ENCODE data around the gene SS18. TPM values are rescaled to one million over a fixed set of nuclear protein-coding genes. Genes with fewer than 3 reads are reported as not detected.

The SS18 gene, protein sequence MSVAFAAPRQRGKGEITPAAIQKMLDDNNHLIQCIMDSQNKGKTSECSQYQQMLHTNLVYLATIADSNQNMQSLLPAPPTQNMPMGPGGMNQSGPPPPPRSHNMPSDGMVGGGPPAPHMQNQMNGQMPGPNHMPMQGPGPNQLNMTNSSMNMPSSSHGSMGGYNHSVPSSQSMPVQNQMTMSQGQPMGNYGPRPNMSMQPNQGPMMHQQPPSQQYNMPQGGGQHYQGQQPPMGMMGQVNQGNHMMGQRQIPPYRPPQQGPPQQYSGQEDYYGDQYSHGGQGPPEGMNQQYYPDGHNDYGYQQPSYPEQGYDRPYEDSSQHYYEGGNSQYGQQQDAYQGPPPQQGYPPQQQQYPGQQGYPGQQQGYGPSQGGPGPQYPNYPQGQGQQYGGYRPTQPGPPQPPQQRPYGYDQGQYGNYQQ
- total RNA-seq: 95.9 and 111 TPM in 2 replicates
- 43.4 and 44.7 TPM in 2 replicates for polyA plus RNA-seq

DNA sequence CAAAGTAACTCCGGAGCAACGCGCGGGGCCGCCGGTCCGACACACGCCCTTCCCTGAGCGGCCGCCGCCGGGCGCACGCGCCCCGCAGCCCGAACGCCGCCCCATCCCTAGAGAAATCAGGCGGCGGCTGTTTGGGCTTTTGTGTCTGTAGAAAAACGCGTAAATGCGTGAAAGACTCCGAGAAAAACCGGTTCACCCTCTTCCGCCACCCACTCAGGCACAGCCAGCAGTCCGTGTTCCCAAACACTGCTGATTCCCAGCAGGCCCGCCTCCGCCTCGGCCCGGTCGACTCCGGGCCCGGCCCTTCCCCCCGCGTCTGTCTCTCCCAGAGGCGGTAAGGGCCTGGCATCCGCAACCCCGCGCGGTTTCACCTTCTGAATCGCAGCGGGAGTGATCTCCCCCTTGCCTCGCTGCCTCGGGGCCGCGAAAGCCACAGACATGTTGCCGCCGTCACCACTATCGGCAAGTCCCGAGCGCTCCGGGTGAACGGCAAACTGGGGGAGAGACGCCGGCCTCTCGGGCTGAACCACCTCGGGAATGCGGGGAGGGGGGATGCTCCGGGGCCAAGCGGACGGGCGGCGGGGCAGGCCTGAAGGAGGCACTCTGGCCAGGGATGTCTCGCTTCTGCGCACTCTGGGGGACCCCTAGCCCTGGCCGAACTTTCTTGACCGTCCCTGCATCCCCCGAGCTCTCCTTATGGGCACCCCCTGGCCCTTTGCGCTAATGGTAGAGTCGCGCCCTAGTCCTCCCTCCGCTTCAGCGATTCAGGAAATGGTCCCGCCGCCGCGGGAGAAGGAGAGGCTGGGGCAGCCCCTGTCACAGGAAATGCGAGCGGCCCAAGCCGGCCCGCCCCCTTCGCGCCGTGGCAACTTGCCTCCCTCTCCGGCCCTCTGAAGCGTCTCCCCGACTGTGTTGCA, at the start of gene SS18:
Gene SS18 (minus strand): TSS at position 484 of the 917 bp plus-strand sequence. CDS start 44 bp downstream, at position 440.
- peak within 1 kb of the TSS; percentile 100 for H3K27ac ChIP-seq
- no peaks in the 10 kb centered on the region for H3K9me2 ChIP-seq (replicated peaks; ENCODE audit: insufficient read depth)
- no peaks in the 10 kb centered on the region for H3K36me3 ChIP-seq (replicated peaks; ENCODE audit: insufficient read depth, low read depth)
- H4K20me1 ChIP-seq (ENCODE audit: insufficient read depth, poor library complexity, severe bottlenecking): peaks cover 44% of the 10 kb centered on the region
- peaks cover 43% of the 10 kb centered on the region for H3K79me2 ChIP-seq
- no peaks in the 10 kb centered on the region for H3K27me3 ChIP-seq
- no peaks in the 10 kb centered on the region for H3K9me3 ChIP-seq (ENCODE audit: low read depth)
- H3K4me3 ChIP-seq: peak within 1 kb of the TSS; percentile 95
- TF ChIP-seq CTCF (IDR thresholded peaks at IDR 0.05; ENCODE audit: poor library complexity) (peak; percentile 2), EZH2 (IDR thresholded peaks at IDR 0.05; ENCODE audit: borderline replicate concordance) (no peak)
- H3K4me1 ChIP-seq (ENCODE audit: insufficient read depth): peaks cover 14% of the 10 kb centered on the region
- 2% methylated on average over 83 of the region's 89 CpGs for WGBS (ENCODE audit: low lambda C conversion rate, missing lambda C conversion rate)
- H2AFZ ChIP-seq: peak within 1 kb of the TSS; percentile 66
- H3K4me2 ChIP-seq: peak within 1 kb of the TSS; percentile 77
- peak; percentile 96 for DNase-seq (ENCODE audit: low spot score)

- Histone ChIP-seq H3K27me3 (no peaks in the 10 kb centered on the region), H3K36me3 (replicated peaks; ENCODE audit: insufficient read depth, low read depth) (no peaks in the 10 kb centered on the region), H3K4me3 (no peak overlapping the region), H3K4me2 (no peak overlapping the region), H4K20me1 (ENCODE audit: insufficient read depth, poor library complexity, severe bottlenecking) (no peaks in the 10 kb centered on the region), H3K9me2 (replicated peaks; ENCODE audit: insufficient read depth) (no peaks in the 10 kb centered on the region), H2AFZ (no peak overlapping the region), H3K4me1 (ENCODE audit: insufficient read depth) (no peaks in the 10 kb centered on the region), H3K27ac (no peak overlapping the region), H3K79me2 (no peaks in the 10 kb centered on the region), H3K9me3 (ENCODE audit: low read depth) (no peaks in the 10 kb centered on the region)
- DNase-seq (ENCODE audit: low spot score): no peak
- 66% methylated on average over 1 of the region's 1 CpG for WGBS (ENCODE audit: low lambda C conversion rate, missing lambda C conversion rate)
- no peak for TF ChIP-seq CTCF (IDR thresholded peaks at IDR 0.05; ENCODE audit: poor library complexity)
- TF ChIP-seq EZH2phosphoT487 (IDR thresholded peaks at IDR 0.05; ENCODE audit: low read depth, severe bottlenecking, unreplicated experiment): no peak
- TF ChIP-seq EZH2 (IDR thresholded peaks at IDR 0.05; ENCODE audit: borderline replicate concordance): no peak
Measured at GRCh38 chr18:26135548-26135947, 45.1 kb upstream of the SS18 start.

- H3K36me3 ChIP-seq (replicated peaks; ENCODE audit: insufficient read depth, low read depth): no peaks in the 10 kb centered on the region
- no peaks in the 10 kb centered on the region for H3K4me1 ChIP-seq (ENCODE audit: insufficient read depth)
- H3K27me3 ChIP-seq: no peaks in the 10 kb centered on the region
- TF ChIP-seq EZH2phosphoT487 (IDR thresholded peaks at IDR 0.05; ENCODE audit: low read depth, severe bottlenecking, unreplicated experiment) (no peak), CTCF (IDR thresholded peaks at IDR 0.05; ENCODE audit: poor library complexity) (no peak), EZH2 (IDR thresholded peaks at IDR 0.05; ENCODE audit: borderline replicate concordance) (no peak)
- H3K79me2 ChIP-seq: no peaks in the 10 kb centered on the region
- DNase-seq (ENCODE audit: low spot score): no peak
- no peaks in the 10 kb centered on the region for H3K9me3 ChIP-seq (ENCODE audit: low read depth)
- H3K27ac ChIP-seq: no peak overlapping the region
- no peak overlapping the region for H2AFZ ChIP-seq
- H4K20me1 ChIP-seq (ENCODE audit: insufficient read depth, poor library complexity, severe bottlenecking): no peaks in the 10 kb centered on the region
- 98% methylated on average over 6 of the region's 6 CpGs for WGBS (ENCODE audit: low lambda C conversion rate, missing lambda C conversion rate)
- H3K9me2 ChIP-seq (replicated peaks; ENCODE audit: insufficient read depth): no peaks in the 10 kb centered on the region
- no peak overlapping the region for H3K4me3 ChIP-seq
- H3K4me2 ChIP-seq: no peak overlapping the region
Measured at GRCh38 chr18:26134107-26134506, 43.7 kb upstream of the SS18 start.

Measured in hepatocyte (in vitro differentiated cells).